Measurements from ENCODE around the gene MORC2. TPM values are rescaled to one million over a fixed set of nuclear protein-coding genes. Genes with fewer than 3 reads are reported as not detected.

The MORC2 gene
- total and polyA plus RNA-seq, 2 of the 13 experiments (the other 11 are each of a cell fraction or from before 2014, with no cell fraction given): 11.9 to 18.3 TPM

- FAIRE-seq: no peak
Observed at GRCh38 chr22:30930228-30930627, 38.3 kb downstream of the MORC2 start.

More at GRCh38 chr22:30930228-30930627, 38.3 kb downstream of the MORC2 start:
- no peaks in the 10 kb centered on the region for H3K79me2 ChIP-seq (ENCODE audit: insufficient read depth, low read length)
- intact Hi-C loops (cut with micrococcal nuclease; ENCODE audit: unreplicated experiment): no loop called here
- TF ChIP-seq CBX1 (IDR thresholded peaks at IDR 0.05; ENCODE audit: low read depth): no peak
- TF ChIP-seq ZNF160 (CRISPR knock-in tag; IDR thresholded peaks at IDR 0.05): no peak
- no peak for TF ChIP-seq TEF (CRISPR knock-in tag; IDR thresholded peaks at IDR 0.05)
- TF ChIP-seq ZSCAN9 (CRISPR knock-in tag; IDR thresholded peaks at IDR 0.05; ENCODE audit: borderline replicate concordance): no peak
- no peak for TF ChIP-seq ADNP (CRISPR knock-in tag; IDR thresholded peaks at IDR 0.05)
- no peak for TF ChIP-seq POGZ (CRISPR knock-in tag; IDR thresholded peaks at IDR 0.05)
- no peak for TF ChIP-seq MAFK (conservative IDR thresholded peaks at IDR 0.05 in 1 of 2, IDR thresholded peaks at IDR 0.05 in 1 of 2; ENCODE audit: low read length in 2 of 2)
- TF ChIP-seq NAIF1 (CRISPR knock-in tag; IDR thresholded peaks at IDR 0.05; ENCODE audit: borderline replicate concordance): no peak
- no peak for TF ChIP-seq PPARG (CRISPR knock-in tag; conservative IDR thresholded peaks at IDR 0.05)
- no peak for TF ChIP-seq NR3C1 (CRISPR knock-in tag; IDR thresholded peaks at IDR 0.05)
- TF ChIP-seq HOXA9 (CRISPR knock-in tag; IDR thresholded peaks at IDR 0.05; ENCODE audit: borderline replicate concordance): no peak
- TF ChIP-seq ZNF414 (CRISPR knock-in tag; IDR thresholded peaks at IDR 0.05): no peak
- TF ChIP-seq PBX3 (CRISPR knock-in tag; IDR thresholded peaks at IDR 0.05; ENCODE audit: borderline replicate concordance): no peak
- TF ChIP-seq CENPBD1 (CRISPR knock-in tag; IDR thresholded peaks at IDR 0.05; ENCODE audit: borderline replicate concordance, low read depth): no peak
- TF ChIP-seq ZNF343 (CRISPR knock-in tag; IDR thresholded peaks at IDR 0.05): no peak
- no peak for TF ChIP-seq ATM (IDR thresholded peaks at IDR 0.05; ENCODE audit: borderline replicate concordance)
- TF ChIP-seq U2AF1 (optimal IDR thresholded peaks at IDR 0.05; ENCODE audit: low read depth, low read length): no peak
- no peak for TF ChIP-seq ZNF484 (CRISPR knock-in tag; IDR thresholded peaks at IDR 0.05; ENCODE audit: borderline replicate concordance, low read depth)
- no peak for TF ChIP-seq U2AF2 (IDR thresholded peaks at IDR 0.05; ENCODE audit: low read depth, low read length)
- POLR2A ChIA-PET: no interaction called here
- peaks cover 56 to 94% of the 10 kb centered on the region in 2 experiments for H3K36me3 ChIP-seq (replicated peaks in 1 of 2; ENCODE audit: control insufficient read depth in 1 of 2, insufficient read depth in 2 of 2, low read length in 2 of 2)
- H4K20me1 ChIP-seq (ENCODE audit: insufficient read depth, low read length): no peaks in the 10 kb centered on the region
- CTCF ChIA-PET (ENCODE audit: low intra/inter-chr PET ratio, low total read pairs): no interaction called here
- no peak for ATAC-seq
- in situ Hi-C loops (cut with HindIII; ENCODE audit: extremely low pct_ligation_motif_present, low pct_unique_long_range_greater_than_20kb): no loop called here
- no peak overlapping the region for H3K9ac ChIP-seq (ENCODE audit: insufficient read depth, low read depth, low read length)
- 88% methylated on average over 3 of the region's 3 CpGs for WGBS (ENCODE audit: low lambda C conversion rate)
- no peaks in the 10 kb centered on the region for H3K4me1 ChIP-seq (ENCODE audit: insufficient read depth, low read length)
- BruUV-seq (replicated peaks): no TSS peak
- H3K27ac ChIP-seq (ENCODE audit: extremely low read length, insufficient read depth, low read length): no peak overlapping the region
- no peaks in the 10 kb centered on the region for H3K9me3 ChIP-seq (ENCODE audit: low read length)
- H3K27me3 ChIP-seq (ENCODE audit: control insufficient read depth in 1 of 2, insufficient read depth in 2 of 2, low read length in 2 of 2): no peaks in the 10 kb centered on the region
- H2AFZ ChIP-seq (ENCODE audit: low read length): no peak overlapping the region
- no peak overlapping the region for H3K4me2 ChIP-seq (ENCODE audit: low read depth, low read length)
- H3K4me3 ChIP-seq (replicated peaks in 1 of 3; ENCODE audit: insufficient read depth in 1 of 3, low read depth in 2 of 3, low read length in 3 of 3): no peak overlapping the region
- no peak for DNase-seq (ENCODE audit: low spot score)

Measured in HepG2 (cell line).